ENCODE data around the gene ALCAM. TPM values are rescaled to one million over a fixed set of nuclear protein-coding genes. Genes with fewer than 3 reads are reported as not detected.

Gene ALCAM
- total and polyA plus RNA-seq, 2 of the 8 experiments (the other 6 are each of a cell fraction or from before 2014, with no cell fraction given): 10.8 to 33.0 TPM

DNA sequence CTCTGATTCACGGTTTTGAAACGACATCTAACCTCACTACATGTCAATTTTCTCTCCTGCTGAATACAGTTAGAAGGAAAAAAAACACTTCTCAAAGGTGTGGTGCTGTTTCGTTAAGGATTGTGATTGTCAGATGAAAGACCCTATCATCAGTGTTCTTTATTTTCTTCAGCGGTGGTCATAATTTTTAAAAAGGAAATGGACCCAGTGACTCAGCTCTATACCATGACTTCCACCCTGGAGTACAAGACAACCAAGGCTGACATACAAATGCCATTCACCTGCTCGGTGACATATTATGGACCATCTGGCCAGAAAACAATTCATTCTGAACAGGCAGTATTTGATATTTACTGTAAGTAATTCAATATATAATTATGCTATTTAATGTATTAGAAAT lies 167.8 kb downstream of the ALCAM start:
- no peaks in the 10 kb centered on the region for H3K23me2 ChIP-seq (ENCODE audit: low read depth, low read length)
- H2BK12ac ChIP-seq (ENCODE audit: low read depth, low read length): no peak overlapping the region
- no peak overlapping the region for H2BK15ac ChIP-seq (ENCODE audit: low read length)
- DNase-seq (ENCODE audit: low read depth in 1 of 2, low spot score in 2 of 2) (no peak), FAIRE-seq (no peak)
- no peak overlapping the region for H2BK5ac ChIP-seq (ENCODE audit: low read depth, low read length)
- ChIA-PET CTCF (ENCODE audit: partially characterized antibody) (no interaction called here), POLR2A (ENCODE audit: partially characterized antibody) (no interaction called here)
- H4K8ac ChIP-seq (ENCODE audit: extremely low read depth, insufficient read depth, low read length): no peak overlapping the region
- no peaks in the 10 kb centered on the region for H3K79me1 ChIP-seq (ENCODE audit: low read depth, low read length)
- no peak overlapping the region for H3K56ac ChIP-seq (replicated peaks; ENCODE audit: insufficient read length, low read depth, low read length)
- H3K14ac ChIP-seq (ENCODE audit: insufficient read length): no peak overlapping the region
- H3K27me3 ChIP-seq (replicated peaks in 1 of 4; ENCODE audit: control insufficient read depth in 3 of 4, extremely low read depth in 1 of 4, insufficient read depth in 3 of 4, low read length in 3 of 4): no peaks in the 10 kb centered on the region
- H3K4me1 ChIP-seq (replicated peaks in 1 of 4; ENCODE audit: control insufficient read depth in 3 of 4, insufficient read depth in 4 of 4, low read length in 3 of 4): no peaks in the 10 kb centered on the region
- no peak overlapping the region for H4K5ac ChIP-seq (ENCODE audit: insufficient read length, low read depth, low read length)
- no peak overlapping the region for H3K23ac ChIP-seq (ENCODE audit: insufficient read length)
- no peak overlapping the region for H3K27ac ChIP-seq (ENCODE audit: low read depth, low read length)
- no peaks in the 10 kb centered on the region for H3K9me3 ChIP-seq (ENCODE audit: insufficient read depth in 2 of 2, low read depth in 1 of 2, low read length in 1 of 2)
- H3K4me3 ChIP-seq (ENCODE audit: extremely low read depth in 1 of 4, insufficient read depth in 2 of 4, low read depth in 3 of 4, low read length in 4 of 4): no peak overlapping the region
- H3K9ac ChIP-seq (replicated peaks in 1 of 4; ENCODE audit: extremely low read depth in 1 of 4, low read depth in 3 of 4, low read length in 3 of 4): no peak overlapping the region
- no peaks in the 10 kb centered on the region for H4K20me1 ChIP-seq (replicated peaks in 1 of 2; ENCODE audit: control insufficient read depth in 1 of 2, insufficient read depth in 2 of 2, low read length in 2 of 2)
- no peak overlapping the region for H2AK5ac ChIP-seq (ENCODE audit: low read depth, low read length)
- H3K36me3 ChIP-seq (ENCODE audit: control insufficient read depth in 2 of 4, insufficient read depth in 4 of 4, low read length in 3 of 4): peaks cover 0 to 18% (median 2%) of the 10 kb centered on the region in 4 experiments; a peak in 5 of 8 replicates
- H2AFZ ChIP-seq (ENCODE audit: low read length): no peak overlapping the region
- H3K4ac ChIP-seq (replicated peaks; ENCODE audit: insufficient read length, low read depth, low read length): no peak overlapping the region
- no peak overlapping the region for H3K18ac ChIP-seq (ENCODE audit: extremely low read depth, low read length)
- no peaks in the 10 kb centered on the region for H3K79me2 ChIP-seq (ENCODE audit: control insufficient read depth in 1 of 2, insufficient read depth in 2 of 2, low read length in 2 of 2)
- H3K4me2 ChIP-seq (ENCODE audit: insufficient read depth in 1 of 2, low read depth in 2 of 2, low read length in 2 of 2): no peak overlapping the region
- 93% methylated on average over 5 of the region's 5 CpGs; no CpG with 5 or more reads in 1 of the 2 experiments for WGBS, 2 experiments (ENCODE audit: extremely low coverage in 1 of 2, insufficient coverage in 1 of 2, insufficient read length in 1 of 2, insufficient replicate concordance in 2 of 2, low coverage in 1 of 2, low lambda C conversion rate in 2 of 2, missing lambda C conversion rate in 1 of 2)
- H2BK120ac ChIP-seq (replicated peaks; ENCODE audit: low read depth, low read length): no peak overlapping the region
- no peak overlapping the region for H4K91ac ChIP-seq (replicated peaks; ENCODE audit: insufficient read length, low read length)
- no peak overlapping the region for H2BK20ac ChIP-seq (ENCODE audit: low read length)
- TF ChIP-seq, protein P1, sequence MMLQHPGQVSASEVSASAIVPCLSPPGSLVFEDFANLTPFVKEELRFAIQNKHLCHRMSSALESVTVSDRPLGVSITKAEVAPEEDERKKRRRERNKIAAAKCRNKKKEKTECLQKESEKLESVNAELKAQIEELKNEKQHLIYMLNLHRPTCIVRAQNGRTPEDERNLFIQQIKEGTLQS (IDR thresholded peaks at IDR 0.05; ENCODE audit: insufficient read depth, low read depth, low read length): no peak
- TF ChIP-seq TEAD4 (IDR thresholded peaks at IDR 0.05; ENCODE audit: low read depth, low read length) (no peak), EZH2 (IDR thresholded peaks at IDR 0.05; ENCODE audit: low read depth, low read length, severe bottlenecking) (no peak), POLR2AphosphoS5 (IDR thresholded peaks at IDR 0.05; ENCODE audit: low read depth, low read length) (no peak), CREB1 (IDR thresholded peaks at IDR 0.05) (no peak), CHD1 (IDR thresholded peaks at IDR 0.05; ENCODE audit: low read depth, low read length) (no peak), BCL11A (IDR thresholded peaks at IDR 0.05; ENCODE audit: low read depth in 2 of 2, low read length in 2 of 2) (no peak)

All from H1 (cell line).